HL-60/S4 treated with phorbol 12-myristate 13-acetate at 8.2 ng/mL for 4 days and 3 days (cell line): ENCODE results near the gene CHML.
"Not testable (repeated sequence)": the region's sequence is repeated elsewhere in the genome, so short reads cannot be mapped to it uniquely, and the experiment has no call there.

ENCODE experiments used
- in situ Hi-C: fragments of 300-500 bp; cut with MboI; formaldehyde crosslinking; loops from 2 replicates; pipeline ENCODE4 v1.15.0; 2022; ENCODE audit warnings: low sequenced_read_pairs

Gene CHML

GRCh38 chr1:241640149-241640866, at the start of gene CHML, which contains the start of gene OPN3:
Gene CHML (minus strand): TSS chr1:241640369. CDS start chr1:241635766, 4,603 bp downstream.
Gene OPN3 (minus strand): TSS chr1:241640369. CDS start chr1:241640254, 115 bp downstream.
- in situ Hi-C loops = loop anchor here (25.0 kb wide), 1 partner anchor 103 kb away; the partner anchor contains the start of gene KMO

GRCh38 chr1:241688940-241689368, 48.8 kb upstream of the CHML start:
- in situ Hi-C loops = no loop called here

GRCh38 chr1:241684108-241684507, 43.9 kb upstream of the CHML start:
- in situ Hi-C loops = no loop called here

- in situ Hi-C loops = no loop called here
These were observed 42.8 kb upstream of the CHML start for GRCh38 chr1:241682921-241683320.

- in situ Hi-C loops = not testable (repeated sequence)
These were observed 41.8 kb upstream of the CHML start for GRCh38 chr1:241681861-241682448.

GRCh38 chr1:241679961-241680360, 39.8 kb upstream of the CHML start:
- in situ Hi-C loops = no loop called here

- in situ Hi-C loops = no loop called here
These were observed 39.2 kb upstream of the CHML start for GRCh38 chr1:241679404-241679803.

GRCh38 chr1:241678536-241678935, 38.4 kb upstream of the CHML start:
- in situ Hi-C loops = no loop called here

- in situ Hi-C loops = no loop called here
These were observed 37.0 kb upstream of the CHML start for GRCh38 chr1:241677201-241677600.

- in situ Hi-C loops = no loop called here
These were observed 35.8 kb upstream of the CHML start for GRCh38 chr1:241675983-241676382.

- in situ Hi-C loops = no loop called here
These were observed 34.7 kb upstream of the CHML start for GRCh38 chr1:241674805-241675384.

GRCh38 chr1:241672301-241672700, 32.1 kb upstream of the CHML start:
- in situ Hi-C loops = no loop called here

GRCh38 chr1:241666419-241666818, 26.2 kb upstream of the CHML start:
- in situ Hi-C loops = no loop called here

- in situ Hi-C loops = no loop called here
These were observed 20.3 kb upstream of the CHML start for GRCh38 chr1:241660424-241660972.

- in situ Hi-C loops = not testable (repeated sequence)
These were observed 18.8 kb upstream of the CHML start for GRCh38 chr1:241659016-241659415.

GRCh38 chr1:241658081-241658793, 18.1 kb upstream of the CHML start:
- in situ Hi-C loops = no loop called here

GRCh38 chr1:241654641-241655040, 14.5 kb upstream of the CHML start:
- in situ Hi-C loops = no loop called here

GRCh38 chr1:241654019-241654418, 13.8 kb upstream of the CHML start:
- in situ Hi-C loops = no loop called here

GRCh38 chr1:241652012-241652411, 11.8 kb upstream of the CHML start, which contains the start of gene WDR64:
Gene WDR64 (plus strand): TSS chr1:241652281. CDS start chr1:241652485, 204 bp downstream.
- in situ Hi-C loops = no loop called here

GRCh38 chr1:241648159-241648558, 8.0 kb upstream of the CHML start:
- in situ Hi-C loops = loop anchor here (25.0 kb wide), 1 partner anchor 111 kb away; the partner anchor contains the start of gene KMO

- in situ Hi-C loops = loop anchor here (25.0 kb wide), 1 partner anchor 110 kb away; the partner anchor contains the start of gene KMO
These were observed 7.5 kb upstream of the CHML start for GRCh38 chr1:241647658-241648057.
